Stimulated activated CD4-positive, alpha-beta T cell treated with anti-CD3 and anti-CD28 coated beads, TNF-alpha, amount 100 ng/mL, for 4 hours (primary cell): ENCODE results near the gene CENPT.

Experiments used
- DNase-seq, 3 experiments: peaks; one replicate each; pipeline ENCODE4 v3.0.0-alpha.2; 2020; ENCODE audit warnings: low read depth in 3 of 3

The CENPT gene, protein sequence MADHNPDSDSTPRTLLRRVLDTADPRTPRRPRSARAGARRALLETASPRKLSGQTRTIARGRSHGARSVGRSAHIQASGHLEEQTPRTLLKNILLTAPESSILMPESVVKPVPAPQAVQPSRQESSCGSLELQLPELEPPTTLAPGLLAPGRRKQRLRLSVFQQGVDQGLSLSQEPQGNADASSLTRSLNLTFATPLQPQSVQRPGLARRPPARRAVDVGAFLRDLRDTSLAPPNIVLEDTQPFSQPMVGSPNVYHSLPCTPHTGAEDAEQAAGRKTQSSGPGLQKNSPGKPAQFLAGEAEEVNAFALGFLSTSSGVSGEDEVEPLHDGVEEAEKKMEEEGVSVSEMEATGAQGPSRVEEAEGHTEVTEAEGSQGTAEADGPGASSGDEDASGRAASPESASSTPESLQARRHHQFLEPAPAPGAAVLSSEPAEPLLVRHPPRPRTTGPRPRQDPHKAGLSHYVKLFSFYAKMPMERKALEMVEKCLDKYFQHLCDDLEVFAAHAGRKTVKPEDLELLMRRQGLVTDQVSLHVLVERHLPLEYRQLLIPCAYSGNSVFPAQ

DNA sequence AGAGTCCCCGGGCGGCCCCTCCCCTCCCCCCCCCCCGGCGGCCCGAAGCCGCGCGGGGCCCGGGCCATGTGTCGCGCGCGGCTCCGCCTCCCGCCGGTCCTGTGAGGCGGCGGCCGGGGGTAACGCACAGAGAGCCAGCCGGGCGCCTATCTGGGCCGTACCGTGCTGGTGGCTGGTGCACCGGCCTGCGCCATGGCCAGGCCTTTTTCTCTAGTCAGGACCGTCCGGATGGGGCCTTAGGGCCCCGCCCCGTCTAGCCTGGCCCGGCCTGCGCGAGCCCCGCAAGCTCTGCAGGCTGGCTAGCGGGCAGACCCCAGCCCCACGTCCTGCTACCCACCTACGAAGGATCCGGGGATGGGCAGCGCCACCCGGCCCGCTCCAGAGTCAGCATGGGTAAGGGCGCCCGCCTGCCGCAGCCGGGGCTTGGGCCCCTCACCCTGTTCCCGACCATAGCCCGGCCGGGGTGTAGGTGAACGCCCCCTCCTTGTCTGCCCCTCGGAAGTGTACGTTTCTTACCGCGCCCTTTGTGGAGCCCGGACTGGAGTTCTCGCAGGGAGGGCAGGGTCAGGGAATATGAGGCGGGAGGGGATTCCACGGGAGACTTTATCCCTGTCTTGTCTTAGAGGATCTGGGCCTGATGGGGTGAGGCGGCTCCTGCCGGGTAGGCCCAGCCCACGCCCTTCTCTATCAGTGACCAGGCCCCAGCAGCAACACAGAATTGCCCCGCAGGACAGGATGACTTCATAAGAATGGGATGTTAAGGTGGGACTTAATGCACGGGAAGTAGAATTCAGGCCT is at the start of gene CENPT:
TSS of gene CENPT (minus strand) at position 630 of the 798 bp plus-strand sequence. CDS start 13,834 bp downstream, outside the sequence.
- DNase-seq = peak in 1 of 3 experiments; percentile 11

- no peak for DNase-seq
These were observed 49.7 kb upstream of the CENPT start for GRCh38 chr16:67897231-67897630.

- DNase-seq = no peak
These were observed 46.4 kb upstream of the CENPT start for GRCh38 chr16:67893743-67894399.

GRCh38 chr16:67892899-67893742 is 45.6 kb upstream of the CENPT start, which contains the start of gene PSKH1:
Gene PSKH1 (plus strand): TSS chr16:67893254. CDS start chr16:67908750, 15,496 bp downstream.
- DNase-seq = peak; percentile 87 to 90 (median 90)

GRCh38 chr16:67892375-67892774 is 44.9 kb upstream of the CENPT start:
- no peak for DNase-seq

DNA sequence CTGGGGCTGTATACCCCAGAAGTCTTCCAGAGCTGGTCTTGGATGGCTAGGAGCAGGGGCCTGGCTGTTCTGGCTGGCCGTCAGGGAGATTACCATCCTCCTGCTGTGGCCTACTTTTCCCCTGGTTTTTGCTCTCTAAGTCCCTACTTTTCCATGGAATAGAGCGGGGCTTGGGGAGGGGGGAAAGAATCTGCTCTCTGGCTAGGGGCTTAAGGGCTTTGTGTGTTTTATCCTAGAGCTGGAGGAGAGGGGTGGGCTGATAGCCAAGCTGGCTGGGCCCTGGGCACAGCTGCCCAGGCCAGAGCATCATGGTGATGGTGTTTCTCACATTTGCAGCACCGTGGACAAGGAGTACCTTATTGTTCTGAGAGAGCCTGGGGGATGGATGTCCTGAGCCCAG is 40.8 kb upstream of the CENPT start:
- DNase-seq = no peak

DNA sequence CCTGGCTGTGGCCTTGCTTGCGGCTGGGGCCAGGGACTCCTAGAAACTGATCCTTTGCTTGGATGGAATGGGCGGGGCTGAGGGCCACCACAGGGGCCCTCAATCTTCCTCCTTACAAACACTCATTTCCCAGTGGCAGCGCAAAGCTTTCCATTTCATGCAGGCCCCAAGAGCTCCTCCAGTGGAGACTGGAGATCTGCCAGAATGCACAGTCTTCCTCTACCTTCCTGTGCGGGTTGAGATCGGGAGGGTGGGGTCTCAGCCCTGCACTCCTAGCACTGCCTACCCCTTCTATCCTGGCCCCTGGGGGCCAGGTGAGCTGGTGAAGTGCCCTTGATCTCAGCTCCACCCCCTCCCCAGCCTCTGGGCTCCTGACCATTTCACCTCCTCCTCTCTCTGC is 38.9 kb upstream of the CENPT start:
- no peak for DNase-seq

- DNase-seq = no peak
These were observed 38.5 kb upstream of the CENPT start for GRCh38 chr16:67885976-67886375.

DNA sequence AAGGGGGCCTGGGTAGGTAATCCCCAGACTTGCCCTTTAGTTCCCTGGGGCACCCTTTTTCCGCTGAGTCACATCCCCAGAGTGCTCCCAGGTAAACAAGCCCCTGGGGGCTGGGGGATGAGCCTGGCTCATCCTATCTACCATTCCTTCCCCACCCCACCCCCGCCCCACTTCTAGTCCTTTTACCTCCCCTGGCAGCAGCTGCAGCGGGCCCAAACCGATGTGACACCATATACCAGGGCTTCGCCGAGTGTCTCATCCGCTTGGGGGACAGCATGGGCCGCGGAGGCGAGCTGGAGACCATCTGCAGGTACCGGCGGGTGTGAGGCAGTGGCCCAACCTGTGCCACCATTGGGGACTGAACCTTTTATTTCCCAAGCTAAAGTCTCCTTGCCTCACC is 38.1 kb upstream of the CENPT start:
- DNase-seq = no peak

DNA sequence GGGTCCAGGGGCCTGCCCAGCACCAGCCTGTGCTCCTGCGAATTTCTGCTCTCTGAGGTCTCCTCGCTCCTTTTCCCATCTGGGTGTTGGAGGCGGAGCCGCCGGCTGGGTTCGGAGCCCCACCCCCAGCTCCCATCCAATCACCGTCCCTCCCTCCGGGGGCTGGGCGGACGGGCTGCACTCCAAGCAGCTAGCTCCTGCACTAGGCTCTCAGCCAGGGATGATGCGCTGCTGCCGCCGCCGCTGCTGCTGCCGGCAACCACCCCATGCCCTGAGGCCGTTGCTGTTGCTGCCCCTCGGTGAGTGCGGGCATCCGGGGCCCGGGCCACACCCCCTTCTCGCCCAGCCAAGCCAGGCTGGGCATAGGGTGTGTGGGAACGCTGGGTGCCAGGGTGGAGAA is 37.2 kb upstream of the CENPT start, which contains the start of gene NRN1L:
TSS of gene NRN1L (plus strand) at position 202 of the 400 bp plus-strand sequence. CDS start at position 221, 19 bp downstream.
- no peak for DNase-seq

DNA sequence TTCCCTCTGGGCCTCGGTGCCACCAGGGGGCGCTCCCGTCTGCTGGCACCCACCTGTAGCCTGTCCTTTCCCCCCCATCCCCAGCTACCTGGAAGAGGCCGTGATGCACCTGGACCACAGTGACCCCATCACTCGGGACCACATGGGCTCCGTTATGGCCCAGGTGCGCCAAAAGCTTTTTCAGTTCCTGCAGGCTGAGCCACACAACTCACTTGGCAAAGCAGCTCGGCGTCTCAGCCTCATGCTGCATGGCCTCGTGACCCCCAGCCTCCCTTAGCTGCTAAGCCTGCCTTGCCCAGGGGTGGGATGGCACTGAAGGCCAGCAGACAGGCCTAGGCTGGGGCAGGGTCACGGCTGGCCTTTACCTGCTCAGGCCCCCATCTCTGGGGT is 36.4 kb upstream of the CENPT start:
- DNase-seq = peak; percentile 42 to 61 (median 55)

GRCh38 chr16:67883146-67883871 is 35.8 kb upstream of the CENPT start:
- DNase-seq = no peak

GRCh38 chr16:67882374-67883145 is 35.1 kb upstream of the CENPT start:
- DNase-seq = no peak

- no peak for DNase-seq
These were observed 34.2 kb upstream of the CENPT start for GRCh38 chr16:67881621-67882161.

GRCh38 chr16:67880584-67880983 is 33.1 kb upstream of the CENPT start:
- no peak for DNase-seq

DNA sequence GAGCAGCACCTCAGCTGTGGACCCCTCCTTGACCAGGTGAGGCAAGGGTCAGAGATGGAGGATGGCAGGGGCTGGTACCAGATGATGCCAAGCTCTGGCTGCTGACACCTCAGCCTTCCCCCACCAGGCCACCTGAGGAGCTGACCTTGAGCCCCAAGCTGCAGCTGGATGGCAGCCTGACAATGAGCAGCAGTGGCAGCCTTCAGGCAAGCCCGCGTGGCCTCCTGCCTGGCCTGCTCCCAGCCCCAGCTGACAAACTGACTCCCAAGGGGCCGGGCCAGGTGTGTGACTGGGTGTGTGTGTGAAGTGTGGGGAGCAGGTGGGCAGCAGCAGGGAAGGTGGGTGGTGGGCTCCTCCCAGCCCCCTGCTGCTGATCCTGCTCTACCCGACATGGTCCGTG is 32.4 kb upstream of the CENPT start:
- DNase-seq = no peak

GRCh38 chr16:67879462-67879861 is 32.0 kb upstream of the CENPT start:
- no peak for DNase-seq

- no peak for DNase-seq
These were observed 31.4 kb upstream of the CENPT start for GRCh38 chr16:67878846-67879245.

- DNase-seq = no peak
These were observed 30.7 kb upstream of the CENPT start for GRCh38 chr16:67878232-67878631.
